ENCODE data around the gene ZDHHC4. TPM values are rescaled to one million over a fixed set of nuclear protein-coding genes. Genes with fewer than 3 reads are reported as not detected.

Gene ZDHHC4
- total and polyA plus RNA-seq, 2 of the 8 experiments (the other 6 are each of a cell fraction or from before 2014, with no cell fraction given): 50.2 to 171 TPM

DNA sequence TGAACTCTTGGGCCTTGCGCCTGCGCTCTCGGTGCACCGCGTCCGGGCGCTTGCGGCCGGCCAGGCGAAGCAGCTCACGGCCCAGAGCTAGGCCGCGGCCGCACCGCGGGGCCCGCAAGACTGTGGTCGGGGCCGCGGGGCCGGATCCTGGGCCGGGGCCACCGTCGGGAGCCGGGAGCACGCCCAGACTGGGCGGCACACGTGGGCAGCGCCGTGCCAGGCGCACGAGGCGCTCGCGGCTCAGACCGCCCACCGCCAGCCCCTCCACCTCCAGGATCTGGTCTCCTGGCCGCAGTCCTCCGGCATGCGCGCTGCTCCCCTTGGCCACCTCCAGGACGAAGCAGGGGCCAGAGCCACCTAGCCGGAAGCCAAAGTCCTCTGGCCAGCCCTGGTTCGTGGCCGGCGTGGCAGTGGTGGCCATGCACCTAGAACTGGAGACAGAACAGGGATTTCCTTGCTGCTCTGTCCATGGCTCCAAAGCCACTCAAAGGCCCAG is 26.2 kb upstream of the ZDHHC4 start, which contains the start of gene GRID2IP:
Gene GRID2IP, minus strand, starts transcription at position 446 of the 496 bp plus-strand sequence. Its CDS starts 25 bp downstream, at position 421.
- Histone ChIP-seq H3K4ac (replicated peaks; ENCODE audit: insufficient read length, low read depth, low read length) (no peak within 1 kb of the TSS), H3K4me1 (replicated peaks in 1 of 4; ENCODE audit: control insufficient read depth in 3 of 4, insufficient read depth in 4 of 4, low read length in 3 of 4) (no peaks in the 10 kb centered on the region), H3K23me2 (ENCODE audit: low read depth, low read length) (no peaks in the 10 kb centered on the region), H4K91ac (replicated peaks; ENCODE audit: insufficient read length, low read length) (no peak within 1 kb of the TSS), H3K56ac (replicated peaks; ENCODE audit: insufficient read length, low read depth, low read length) (peak within 1 kb of the TSS; percentile 25), H2BK120ac (replicated peaks; ENCODE audit: low read depth, low read length) (no peak within 1 kb of the TSS), H2BK15ac (ENCODE audit: low read length) (0 out of 2 replicates have a peak within 1 kb of the TSS, but pooled peaks have one; percentile 10), H3K9me3 (ENCODE audit: insufficient read depth in 2 of 2, low read depth in 1 of 2, low read length in 1 of 2) (no peaks in the 10 kb centered on the region), H2BK12ac (ENCODE audit: low read depth, low read length) (no peak within 1 kb of the TSS), H2BK5ac (ENCODE audit: low read depth, low read length) (no peak within 1 kb of the TSS), H4K8ac (ENCODE audit: extremely low read depth, insufficient read depth, low read length) (peak within 1 kb of the TSS; percentile 68; the same call in 1 of the 2 replicates), H4K5ac (ENCODE audit: insufficient read length, low read depth, low read length) (no peak within 1 kb of the TSS), H3K18ac (ENCODE audit: extremely low read depth, low read length) (no peak within 1 kb of the TSS; the same call in 1 of the 2 replicates), H2AK5ac (ENCODE audit: low read depth, low read length) (no peak within 1 kb of the TSS), H3K4me2 (ENCODE audit: insufficient read depth in 1 of 2, low read depth in 2 of 2, low read length in 2 of 2) (no peak within 1 kb of the TSS; a peak in 1 of 4 replicates), H3K79me2 (ENCODE audit: control insufficient read depth in 1 of 2, insufficient read depth in 2 of 2, low read length in 2 of 2) (no peaks in the 10 kb centered on the region), H3K14ac (ENCODE audit: insufficient read length) (no peak within 1 kb of the TSS), H2BK20ac (ENCODE audit: low read length) (no peak within 1 kb of the TSS), H4K20me1 (replicated peaks in 1 of 2; ENCODE audit: control insufficient read depth in 1 of 2, insufficient read depth in 2 of 2, low read length in 2 of 2) (no peaks in the 10 kb centered on the region), H3K36me3 (ENCODE audit: control insufficient read depth in 2 of 4, insufficient read depth in 4 of 4, low read length in 3 of 4) (no peaks in the 10 kb centered on the region), H3K4me3 (ENCODE audit: extremely low read depth in 1 of 4, insufficient read depth in 2 of 4, low read depth in 3 of 4, low read length in 4 of 4) (no peak within 1 kb of the TSS), H3K79me1 (ENCODE audit: low read depth, low read length) (no peaks in the 10 kb centered on the region), H3K27ac (ENCODE audit: low read depth, low read length) (no peak within 1 kb of the TSS), H3K9ac (replicated peaks in 1 of 4; ENCODE audit: extremely low read depth in 1 of 4, low read depth in 3 of 4, low read length in 3 of 4) (no peak within 1 kb of the TSS), H3K27me3 (replicated peaks in 1 of 4; ENCODE audit: control insufficient read depth in 3 of 4, extremely low read depth in 1 of 4, insufficient read depth in 3 of 4, low read length in 3 of 4) (no peaks in the 10 kb centered on the region), H2AFZ (ENCODE audit: low read length) (no peak within 1 kb of the TSS), H3K23ac (ENCODE audit: insufficient read length) (no peak within 1 kb of the TSS)
- CTCF ChIA-PET (ENCODE audit: partially characterized antibody): no interaction called here
- POLR2A ChIA-PET (ENCODE audit: partially characterized antibody): no interaction called here
- FAIRE-seq (no peak), DNase-seq (ENCODE audit: low read depth in 1 of 2, low spot score in 2 of 2) (no peak)
- TF ChIP-seq SP1 (IDR thresholded peaks at IDR 0.05; ENCODE audit: low read depth, low read length): no peak
- TF ChIP-seq SAP30 (IDR thresholded peaks at IDR 0.05; ENCODE audit: insufficient read depth, insufficient replicate concordance, low read length): no peak
- TF ChIP-seq, protein P1, sequence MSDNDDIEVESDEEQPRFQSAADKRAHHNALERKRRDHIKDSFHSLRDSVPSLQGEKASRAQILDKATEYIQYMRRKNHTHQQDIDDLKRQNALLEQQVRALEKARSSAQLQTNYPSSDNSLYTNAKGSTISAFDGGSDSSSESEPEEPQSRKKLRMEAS (IDR thresholded peaks at IDR 0.05): peak; percentile 44; the same call in 1 of the 2 replicates
- TF ChIP-seq SP4 (IDR thresholded peaks at IDR 0.05; ENCODE audit: low read length): no peak
- TF ChIP-seq SIX5 (IDR thresholded peaks at IDR 0.05; ENCODE audit: low read depth, low read length): no peak
- 91% methylated on average over 35 of the region's 46 CpGs; no CpG with 5 or more reads in 1 of the 2 experiments for WGBS, 2 experiments (ENCODE audit: extremely low coverage in 1 of 2, insufficient coverage in 1 of 2, insufficient read length in 1 of 2, insufficient replicate concordance in 2 of 2, low coverage in 1 of 2, low lambda C conversion rate in 2 of 2, missing lambda C conversion rate in 1 of 2)

Measured in H1 (cell line).